OCI-LY1 (cell line): ENCODE results near the gene WNT9A.
"Not testable (repeated sequence)": the region's sequence is repeated elsewhere in the genome, so short reads cannot be mapped to it uniquely, and the experiment has no call there.

Source experiments
- H2AFZ ChIP-seq: fragments of 200-600 bp; sonication (generic), shearing (Covaris generic); 2 replicates; pipeline ENCODE4 v1.6.0; 2014; ENCODE audit warnings: antibody characterized with exemption, mild to moderate bottlenecking, low read length
- H3F3A ChIP-seq: fragments of 200-600 bp; sonication (generic), shearing (Covaris generic); 2 replicates; pipeline ENCODE4 v1.6.0; 2014; ENCODE audit warnings: mild to moderate bottlenecking, antibody characterized with exemption, low read length, moderate library complexity; ENCODE audit not compliant: insufficient read depth
- H3K27ac ChIP-seq: fragments of 200-600 bp; sonication (generic); 2 replicates; pipeline ENCODE4 v1.5.1; 2014; ENCODE audit warnings: low read length, mixed run types, mild to moderate bottlenecking, low read depth; ENCODE audit not compliant: poor library complexity, severe bottlenecking
- H3K27me3 ChIP-seq: fragments of 200-600 bp; sonication (generic); 2 replicates; pipeline ENCODE4 v1.6.0; 2014; ENCODE audit warnings: antibody characterized with exemption, mild to moderate bottlenecking, low read length, moderate library complexity; ENCODE audit not compliant: insufficient read depth
- H3K36me3 ChIP-seq: fragments of 200-600 bp; sonication (generic); 2 replicates; pipeline ENCODE4 v1.6.1; 2014; ENCODE audit warnings: mild to moderate bottlenecking, antibody characterized with exemption, low read length, moderate library complexity, mixed read lengths; ENCODE audit not compliant: insufficient read depth
- H3K4me1 ChIP-seq: fragments of 200-600 bp; sonication (generic); 2 replicates; pipeline ENCODE4 v1.5.1; 2014; ENCODE audit warnings: mild to moderate bottlenecking, low read length, moderate library complexity; ENCODE audit not compliant: insufficient read depth, severe bottlenecking
- H3K4me2 ChIP-seq: fragments of 200-600 bp; sonication (generic), shearing (Covaris generic); 2 replicates; pipeline ENCODE4 v1.6.1; 2014; ENCODE audit warnings: low read length
- H3K4me3 ChIP-seq: fragments of 200-600 bp; sonication (generic); 2 replicates; pipeline ENCODE4 v1.5.1; 2014; ENCODE audit warnings: low read length, low read depth, mild to moderate bottlenecking, mixed read lengths; ENCODE audit not compliant: poor library complexity, severe bottlenecking
- H3K79me2 ChIP-seq: fragments of 200-600 bp; shearing (Covaris generic); 2 replicates; pipeline ENCODE4 v1.6.1; 2016; ENCODE audit warnings: mixed run types, low read length, mixed read lengths; ENCODE audit not compliant: insufficient read depth
- H3K9ac ChIP-seq: fragments of 200-600 bp; sonication (generic), shearing (Covaris generic); 2 replicates; pipeline ENCODE4 v1.6.1; 2014; ENCODE audit warnings: mild to moderate bottlenecking, low read length, mixed read lengths
- H3K9me2 ChIP-seq: fragments of 200-600 bp; sonication (generic), shearing (Covaris generic); 2 replicates; pipeline ENCODE4 v1.6.1; 2014; ENCODE audit warnings: low read depth, mild to moderate bottlenecking, low read length, mixed read lengths
- H3K9me3 ChIP-seq: fragments of 200-600 bp; shearing (Covaris generic); 2 replicates; pipeline ENCODE4 v1.6.1; 2014; ENCODE audit warnings: low read length, mixed read lengths
- H4K20me1 ChIP-seq: fragments of 200-600 bp; sonication (generic), shearing (Covaris generic); 2 replicates; pipeline ENCODE4 v1.6.0; 2016; ENCODE audit warnings: mild to moderate bottlenecking, low read length; ENCODE audit not compliant: insufficient read depth
- CTCF ChIP-seq: fragments of 200-600 bp; sonication (generic), shearing (Covaris generic); IDR thresholded peaks from 2 replicates; pipeline ENCODE4 v1.5.1; 2017; ENCODE audit warnings: mild to moderate bottlenecking, antibody characterized with exemption, low read length, moderate library complexity, mixed read lengths
- EZH2 ChIP-seq: fragments of 200-600 bp; sonication (generic), shearing (Covaris generic); IDR thresholded peaks from 2 replicates; pipeline ENCODE4 v1.8.0; 2017; ENCODE audit warnings: borderline replicate concordance, mixed run types, mild to moderate bottlenecking, antibody characterized with exemption, low read length, moderate library complexity, mixed read lengths

Gene WNT9A

GRCh38 chr1:227880342-227880924 lies 67.3 kb downstream of the WNT9A start:
- TF ChIP-seq CTCF (no peak), EZH2 (no peak)
- Histone ChIP-seq H3F3A (no peaks in the 10 kb centered on the region), H3K9me2 (no peaks in the 10 kb centered on the region), H3K36me3 (no peaks in the 10 kb centered on the region), H2AFZ (no peak overlapping the region), H3K79me2 (no peaks in the 10 kb centered on the region), H3K4me3 (no peak overlapping the region), H3K9ac (no peak overlapping the region), H3K4me1 (no peaks in the 10 kb centered on the region), H3K9me3 (no peaks in the 10 kb centered on the region), H3K4me2 (no peak overlapping the region), H3K27ac (no peak overlapping the region), H4K20me1 (no peaks in the 10 kb centered on the region), H3K27me3 (no peaks in the 10 kb centered on the region)

- H3K79me2 ChIP-seq, H2AFZ ChIP-seq, H3K9ac ChIP-seq, H3K4me1 ChIP-seq, H3K4me2 ChIP-seq, H4K20me1 ChIP-seq, H3K4me3 ChIP-seq, H3K9me2 ChIP-seq, H3F3A ChIP-seq, H3K27ac ChIP-seq, H3K27me3 ChIP-seq, H3K9me3 ChIP-seq, H3K36me3 ChIP-seq: not testable (repeated sequence)
Measured at GRCh38 chr1:227877810-227878209, 69.9 kb downstream of the WNT9A start.

GRCh38 chr1:227871892-227872291 lies 75.8 kb downstream of the WNT9A start:
- H4K20me1 ChIP-seq = not testable (repeated sequence)

GRCh38 chr1:227870366-227870765 lies 77.4 kb downstream of the WNT9A start:
- no peaks in the 10 kb centered on the region for H3K27me3 ChIP-seq
- H2AFZ ChIP-seq = no peak overlapping the region

More at GRCh38 chr1:227871892-227872291, 75.8 kb downstream of the WNT9A start:
- H3K9me2 ChIP-seq, H3K9ac ChIP-seq, H3K27ac ChIP-seq, H3K4me3 ChIP-seq, H3K9me3 ChIP-seq, H3K79me2 ChIP-seq, H3K4me2 ChIP-seq, H3K27me3 ChIP-seq, H3K36me3 ChIP-seq, H3K4me1 ChIP-seq, H3F3A ChIP-seq, H2AFZ ChIP-seq: not testable (repeated sequence)

More at GRCh38 chr1:227870366-227870765, 77.4 kb downstream of the WNT9A start:
- no peaks in the 10 kb centered on the region for H3K36me3 ChIP-seq
- H3K4me3 ChIP-seq = no peak overlapping the region
- H3F3A ChIP-seq = no peaks in the 10 kb centered on the region
- no peak overlapping the region for H3K9ac ChIP-seq
- H3K79me2 ChIP-seq = no peaks in the 10 kb centered on the region
- TF ChIP-seq CTCF (no peak), EZH2 (no peak)
- no peak overlapping the region for H3K27ac ChIP-seq
- no peaks in the 10 kb centered on the region for H4K20me1 ChIP-seq
- no peaks in the 10 kb centered on the region for H3K4me1 ChIP-seq
- no peaks in the 10 kb centered on the region for H3K9me2 ChIP-seq
- no peak overlapping the region for H3K4me2 ChIP-seq
- H3K9me3 ChIP-seq = no peaks in the 10 kb centered on the region
